Esophagus squamous epithelium (tissue), 5 donors: Measurements from ENCODE around the gene CNST. TPM values are rescaled to one million over a fixed set of nuclear protein-coding genes. Genes with fewer than 3 reads are reported as not detected.

Experiments
- DNase-seq: peaks from one replicate; lab custom pipeline; 2025; lab: John Stamatoyannopoulos, UW
- H3K27ac ChIP-seq, 4 donors: fragments of 200-600 bp; sonication (generic); one replicate each; pipeline ENCODE4 v1.5.1; 2016 to 2019; ENCODE audit warnings: mild to moderate bottlenecking in 1 of 4
- H3K27me3 ChIP-seq, 4 donors: fragments of 200-600 bp; sonication (generic); 1 replicate in 3 of 4; 2 replicates in 1 of 4; pipeline versions ENCODE4 v1.5.1 to v1.6.0; 2017 to 2021; ENCODE audit warnings: antibody characterized with exemption in 1 of 4
- H3K36me3 ChIP-seq, 3 donors: fragments of 200-600 bp; sonication (generic); one replicate each; pipeline ENCODE4 v1.5.1; 2016 to 2019
- H3K4me1 ChIP-seq, 3 donors: fragments of 200-600 bp; sonication (generic); one replicate each; pipeline ENCODE4 v1.5.1; 2017 to 2019
- H3K4me3 ChIP-seq, 4 donors: fragments of 200-600 bp; sonication (generic); 1 replicate in 3 of 4; 2 replicates in 1 of 4; pipeline ENCODE4 v1.5.1; 2016 to 2019; ENCODE audit warnings: mild to moderate bottlenecking in 2 of 4, moderate library complexity in 1 of 4
- H3K9me3 ChIP-seq, 3 donors: fragments of 200-600 bp; sonication (generic); one replicate each; pipeline ENCODE4 v1.5.1; 2016 to 2019
- CTCF ChIP-seq, 6 experiments: fragments of 450-650 bp in 4 of 6; fragments of 200-600 bp in 2 of 6; sonication (generic) in 2 of 6; IDR thresholded peaks; one replicate each; pipeline ENCODE4 v1.5.1; 2016 to 2019; ENCODE audit warnings: antibody characterized with exemption in 6 of 6, mild to moderate bottlenecking in 4 of 6, moderate library complexity in 4 of 6
- POLR2A ChIP-seq, 4 donors: fragments of 450-650 bp; IDR thresholded peaks; one replicate each; pipeline ENCODE4 v1.6.1; 2017; ENCODE audit warnings: antibody characterized with exemption in 4 of 4, mild to moderate bottlenecking in 4 of 4, moderate library complexity in 3 of 4
- WGBS, 2 donors: methylation state at CpG; one replicate each; pipeline ENCODE4 v1.1.5; 2018; 5-methylcytosine and 5-hydroxymethylcytosine counted together
- intact Hi-C: fragments of 100-400 bp; cut with DNase I; formaldehyde crosslinking; loops from one replicate; pipeline ENCODE4 v1.15.0; 2022
- total RNA-seq, 4 donors: library from RNA; depleted of rRNA; stranded (reverse); fragments of >200 nt; gene quantifications; one replicate each; pipeline ENCODE4 v1.1.0, GENCODE V29; 2016
- donor health status: DM: yes; HTN: yes; CAD: no.

Gene CNST
- total RNA-seq, result 10 to 100 TPM in 2 of 4 donors, 1 to 10 TPM in 2; 7.5 to 31.5 (median 12.4) TPM

GRCh38 chr1:246566128-246566812, at the start of gene CNST, which contains the start of gene TFB2M:
CNST (plus strand) TSS chr1:246566456; CDS start chr1:246591563, 25,107 bp downstream.
TFB2M (minus strand) TSS chr1:246566261; CDS start chr1:246566138, 123 bp downstream.
- H3K9me3 ChIP-seq, result no peaks in the 10 kb centered on the region
- H3K27ac ChIP-seq, result peak within 1 kb of the TSS; percentile 92 to 99 (median 99)
- no peaks in the 10 kb centered on the region for H3K27me3 ChIP-seq
- H3K4me1 ChIP-seq, result peaks cover 9 to 65% (median 22%) of the 10 kb centered on the region in 3 donors
- intact Hi-C loops, result loop anchor here (10.0 kb wide), 1 partner anchor 119 kb away; no protein-coding TSS in a partner anchor
- 0% methylated on average over 6 to 7 of the region's 62 CpGs for WGBS, 2 donors
- peak; percentile 88 for DNase-seq
- H3K4me3 ChIP-seq, result peak within 1 kb of the TSS; percentile 84 to 100 (median 98)
- TF ChIP-seq CTCF (IDR thresholded peaks at IDR 0.05) (peak in 2 of 6 experiments; percentile 9 to 27), POLR2A (IDR thresholded peaks at IDR 0.05) (peak in 3 of 4 donors; percentile 65 to 96 (median 93))
- H3K36me3 ChIP-seq, result peaks cover 0 to 24% (median 0%) of the 10 kb centered on the region in 3 donors

GRCh38 chr1:246517391-246517790, 48.9 kb upstream of the CNST start:
- intact Hi-C loops, result no loop called here
- WGBS, 2 donors, result 68% methylated on average over 7 of the region's 7 CpGs; no CpG with 5 or more reads in 1 of the 2 donors
- no peak overlapping the region for H3K27ac ChIP-seq

GRCh38 chr1:246518456-246519205, 47.6 kb upstream of the CNST start:
- H3K9me3 ChIP-seq, result peaks cover 5 to 49% (median 33%) of the 10 kb centered on the region in 3 donors
- DNase-seq, result no peak
- TF ChIP-seq CTCF (IDR thresholded peaks at IDR 0.05), result no peak
- TF ChIP-seq POLR2A (IDR thresholded peaks at IDR 0.05), result no peak
- intact Hi-C loops, result no loop called here
- H3K27me3 ChIP-seq, result no peaks in the 10 kb centered on the region
- no peaks in the 10 kb centered on the region for H3K36me3 ChIP-seq
- H3K4me3 ChIP-seq, result no peak overlapping the region
- WGBS, 2 donors, result 84 to 86% methylated on average over 10 to 16 of the region's 17 CpGs
- no peaks in the 10 kb centered on the region for H3K4me1 ChIP-seq
- H3K27ac ChIP-seq, result no peak overlapping the region

More at GRCh38 chr1:246517391-246517790, 48.9 kb upstream of the CNST start:
- Histone ChIP-seq H3K9me3 (peaks cover 5 to 61% (median 34%) of the 10 kb centered on the region in 3 donors), H3K4me3 (no peak overlapping the region), H3K4me1 (no peaks in the 10 kb centered on the region), H3K36me3 (no peaks in the 10 kb centered on the region), H3K27me3 (no peaks in the 10 kb centered on the region)
- no peak for DNase-seq
- TF ChIP-seq POLR2A (IDR thresholded peaks at IDR 0.05) (no peak), CTCF (IDR thresholded peaks at IDR 0.05) (no peak)

GRCh38 chr1:246519514-246519913, 46.7 kb upstream of the CNST start:
- TF ChIP-seq POLR2A (IDR thresholded peaks at IDR 0.05) (no peak), CTCF (IDR thresholded peaks at IDR 0.05) (no peak)
- Histone ChIP-seq H3K27ac (no peak overlapping the region), H3K4me1 (no peaks in the 10 kb centered on the region), H3K9me3 (peaks cover 5 to 40% (median 25%) of the 10 kb centered on the region in 3 donors), H3K36me3 (no peaks in the 10 kb centered on the region), H3K4me3 (no peak overlapping the region), H3K27me3 (no peaks in the 10 kb centered on the region)
- intact Hi-C loops, result no loop called here
- no peak for DNase-seq
- no CpG with 5 or more reads among the region's 1 CpG for WGBS, 2 donors
